Panc1 (cell line): Measurements from ENCODE around the gene MROH2A. TPM values are rescaled to one million over a fixed set of nuclear protein-coding genes. Genes with fewer than 3 reads are reported as not detected.

Experiments used
- ATAC-seq: fragments of 200-7000 bp; cut with Tn5 transposase; 2 replicates; pipeline ENCODE4 v1.9.1; 2020; ENCODE audit warnings: mild to moderate bottlenecking, moderate library complexity
- BruUV-seq: library from RNA; stranded (reverse); fragments of 400-500 nt; replicated peaks from 2 replicates; lab custom pipeline; 2021; lab: Mats Ljungman, UMichigan
- CTCF ChIA-PET: fragments of 300-600 bp; sonication (Branson Sonifier 250); formaldehyde crosslinking; loops from one replicate; lab custom pipeline; 2022; ENCODE audit warnings: antibody characterized with exemption; lab: Charles Lee
- POLR2A ChIA-PET: fragments of 300-600 bp; sonication (Branson Sonifier 250); formaldehyde crosslinking; loops from one replicate; lab custom pipeline; 2022; ENCODE audit warnings: antibody characterized with exemption; lab: Charles Lee
- DNase-seq: peaks from one replicate; pipeline ENCODE4 v3.0.0-alpha.2; 2010; ENCODE audit warnings: low read depth, low spot score
- H3K27ac ChIP-seq: 2 replicates; pipeline ENCODE4 v1.5.1; 2011; ENCODE audit warnings: mild to moderate bottlenecking, low read length, inconsistent platforms
- H3K27me3 ChIP-seq: fragments of 200-500 bp; sonication (Bioruptor generic); 2 replicates; pipeline ENCODE4 v1.6.0; 2014; ENCODE audit warnings: low read length, inconsistent platforms; ENCODE audit not compliant: control insufficient read depth, insufficient read depth
- H3K36me3 ChIP-seq: fragments of 200-500 bp; sonication (Bioruptor generic); 2 replicates; pipeline ENCODE4 v1.5.1; 2014; ENCODE audit warnings: inconsistent platforms, mild to moderate bottlenecking, low read length, moderate library complexity; ENCODE audit not compliant: control insufficient read depth, insufficient read depth
- H3K4me1 ChIP-seq: 2 replicates; pipeline ENCODE4 v1.5.1; 2011; ENCODE audit warnings: inconsistent platforms, mild to moderate bottlenecking, low read length, moderate library complexity; ENCODE audit not compliant: control insufficient read depth, insufficient read depth
- H3K4me3 ChIP-seq, 2 experiments: 2 replicates each; pipeline ENCODE4 v1.5.1; 2011 to 2012; ENCODE audit warnings: low read depth in 2 of 2, low read length in 2 of 2, mild to moderate bottlenecking in 2 of 2, inconsistent platforms in 1 of 2, moderate library complexity in 1 of 2
- H3K9me3 ChIP-seq: fragments of 200-500 bp; sonication (Bioruptor generic); 2 replicates; pipeline ENCODE4 v1.5.1; 2014; ENCODE audit warnings: low read depth, mild to moderate bottlenecking, inconsistent platforms, low read length, moderate library complexity; ENCODE audit not compliant: control insufficient read depth, insufficient read depth
- CTCF ChIP-seq: fragments of 450-650 bp; IDR thresholded peaks from 2 replicates; pipeline ENCODE4 v1.5.1; 2017; ENCODE audit warnings: mild to moderate bottlenecking
- POLR2AphosphoS5 ChIP-seq: IDR thresholded peaks from 2 replicates; pipeline ENCODE4 v1.6.1; 2012; ENCODE audit warnings: mild to moderate bottlenecking, low read depth, low read length, moderate library complexity
- SIN3A ChIP-seq: IDR thresholded peaks from 2 replicates; pipeline ENCODE4 v1.6.1; 2012; ENCODE audit warnings: low read depth, mild to moderate bottlenecking, low read length, moderate library complexity, borderline replicate concordance; ENCODE audit not compliant: insufficient read depth
- TCF7L2 ChIP-seq: IDR thresholded peaks from 2 replicates; pipeline ENCODE4 v1.6.1; 2011; ENCODE audit warnings: mild to moderate bottlenecking, low read depth, low read length, inconsistent platforms
- in situ Hi-C: cut with HindIII; loops from 2 replicates; pipeline ENCODE4 v1.10.0; 2016; ENCODE audit warnings: low sequenced_read_pairs, low pct_unique_long_range_greater_than_20kb
- intact Hi-C: fragments of 100-400 bp; cut with micrococcal nuclease; formaldehyde crosslinking; loops from one replicate; pipeline ENCODE4 v1.10.0; 2022; ENCODE audit not compliant: unreplicated experiment
- total RNA-seq: library from RNA; stranded (reverse); gene quantifications from one replicate; pipeline ENCODE4 v1.2.1, GENCODE V29; 2021; ENCODE audit not compliant: unreplicated experiment
- TF ChIP-seq, protein P1 (sequence below), 2 experiments: IDR thresholded peaks; 2 replicates each; pipeline ENCODE4 v1.6.1; 2011 to 2012; ENCODE audit warnings: low read depth in 2 of 2, control low read depth in 1 of 2, low read length in 1 of 2, mild to moderate bottlenecking in 1 of 2, moderate library complexity in 1 of 2; ENCODE audit not compliant: insufficient read depth in 1 of 2

Gene MROH2A
- total RNA-seq, 1 experiment from 2014 or later, result not detected

GRCh38 chr2:233807215-233807865 lies 29.2 kb downstream of the MROH2A start:
- DNase-seq (no peak), ATAC-seq (no peak)
- no peaks in the 10 kb centered on the region; the same call in 1 of the 2 replicates for H3K27me3 ChIP-seq
- H3K4me3 ChIP-seq, result no peak overlapping the region
- no peak overlapping the region for H3K27ac ChIP-seq
- TF ChIP-seq POLR2AphosphoS5, result no peak
- TF ChIP-seq SIN3A, result no peak
- TF ChIP-seq CTCF, result no peak
- TF ChIP-seq TCF7L2, result no peak
- TF ChIP-seq, protein P1, sequence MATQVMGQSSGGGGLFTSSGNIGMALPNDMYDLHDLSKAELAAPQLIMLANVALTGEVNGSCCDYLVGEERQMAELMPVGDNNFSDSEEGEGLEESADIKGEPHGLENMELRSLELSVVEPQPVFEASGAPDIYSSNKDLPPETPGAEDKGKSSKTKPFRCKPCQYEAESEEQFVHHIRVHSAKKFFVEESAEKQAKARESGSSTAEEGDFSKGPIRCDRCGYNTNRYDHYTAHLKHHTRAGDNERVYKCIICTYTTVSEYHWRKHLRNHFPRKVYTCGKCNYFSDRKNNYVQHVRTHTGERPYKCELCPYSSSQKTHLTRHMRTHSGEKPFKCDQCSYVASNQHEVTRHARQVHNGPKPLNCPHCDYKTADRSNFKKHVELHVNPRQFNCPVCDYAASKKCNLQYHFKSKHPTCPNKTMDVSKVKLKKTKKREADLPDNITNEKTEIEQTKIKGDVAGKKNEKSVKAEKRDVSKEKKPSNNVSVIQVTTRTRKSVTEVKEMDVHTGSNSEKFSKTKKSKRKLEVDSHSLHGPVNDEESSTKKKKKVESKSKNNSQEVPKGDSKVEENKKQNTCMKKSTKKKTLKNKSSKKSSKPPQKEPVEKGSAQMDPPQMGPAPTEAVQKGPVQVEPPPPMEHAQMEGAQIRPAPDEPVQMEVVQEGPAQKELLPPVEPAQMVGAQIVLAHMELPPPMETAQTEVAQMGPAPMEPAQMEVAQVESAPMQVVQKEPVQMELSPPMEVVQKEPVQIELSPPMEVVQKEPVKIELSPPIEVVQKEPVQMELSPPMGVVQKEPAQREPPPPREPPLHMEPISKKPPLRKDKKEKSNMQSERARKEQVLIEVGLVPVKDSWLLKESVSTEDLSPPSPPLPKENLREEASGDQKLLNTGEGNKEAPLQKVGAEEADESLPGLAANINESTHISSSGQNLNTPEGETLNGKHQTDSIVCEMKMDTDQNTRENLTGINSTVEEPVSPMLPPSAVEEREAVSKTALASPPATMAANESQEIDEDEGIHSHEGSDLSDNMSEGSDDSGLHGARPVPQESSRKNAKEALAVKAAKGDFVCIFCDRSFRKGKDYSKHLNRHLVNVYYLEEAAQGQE (IDR thresholded peaks at IDR 0.05; ENCODE audit: insufficient read depth in 1 of 2, low read depth in 2 of 2, low read length in 1 of 2), result no peak
- no peaks in the 10 kb centered on the region for H3K36me3 ChIP-seq
- no peaks in the 10 kb centered on the region for H3K9me3 ChIP-seq
- POLR2A ChIA-PET, result no interaction called here
- intact Hi-C loops (no loop called here), in situ Hi-C loops (no loop called here)
- BruUV-seq, result no TSS peak
- CTCF ChIA-PET, result no interaction called here
- H3K4me1 ChIP-seq, result no peaks in the 10 kb centered on the region

DNA sequence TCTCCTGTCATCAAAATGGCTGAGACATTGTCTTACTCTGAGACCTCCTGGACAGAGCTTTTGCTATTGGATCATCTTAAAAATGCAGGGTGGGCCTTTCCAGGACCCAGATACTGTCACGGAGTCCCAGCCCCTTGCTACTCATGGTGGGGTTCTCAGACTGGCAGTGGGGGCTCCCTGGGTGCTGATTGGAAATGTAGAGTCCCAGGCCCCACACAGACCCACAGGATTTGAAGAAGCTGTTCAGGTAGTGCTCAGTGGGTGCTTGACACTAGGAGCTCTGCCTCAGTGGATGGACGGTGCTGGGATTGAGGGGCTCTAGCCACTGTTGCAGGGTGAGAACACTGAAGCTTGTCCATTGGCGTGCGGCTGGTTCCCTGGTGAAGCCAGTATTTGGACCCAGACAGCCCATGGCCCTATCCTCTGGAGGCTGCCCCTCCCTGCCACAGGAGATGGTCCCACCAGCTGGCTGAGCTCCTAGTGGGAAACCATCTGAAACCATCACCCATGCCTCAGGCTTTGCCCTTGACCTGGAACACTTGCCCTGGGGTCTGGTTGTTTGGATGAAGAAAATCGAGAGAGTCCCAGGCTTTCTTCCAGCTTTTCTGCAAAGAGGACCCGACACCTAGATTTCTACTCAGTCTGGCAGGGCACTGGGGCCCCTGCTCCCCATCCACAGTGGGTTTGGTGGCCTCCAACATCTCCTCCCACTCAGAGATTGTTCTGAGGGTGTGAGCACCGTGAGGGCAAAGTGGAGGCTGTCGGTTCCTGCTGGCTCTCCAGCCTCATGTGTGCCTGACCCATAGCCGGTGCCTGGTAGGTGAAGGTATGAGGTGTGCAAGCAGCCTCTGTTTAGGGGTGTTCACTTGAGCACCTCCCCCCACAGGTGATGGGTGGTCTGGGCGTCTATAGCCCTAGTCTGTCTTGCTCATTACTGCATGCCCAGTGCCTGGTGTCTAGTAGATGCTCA lies 30.1 kb downstream of the MROH2A start:
- Histone ChIP-seq H3K36me3 (no peaks in the 10 kb centered on the region), H3K4me3 (no peak overlapping the region), H3K27me3 (no peaks in the 10 kb centered on the region; the same call in 1 of the 2 replicates), H3K4me1 (no peaks in the 10 kb centered on the region), H3K27ac (no peak overlapping the region), H3K9me3 (no peaks in the 10 kb centered on the region)
- in situ Hi-C loops (no loop called here), intact Hi-C loops (no loop called here)
- DNase-seq (no peak), ATAC-seq (peak; percentile 44; the same call in 1 of the 2 replicates)
- CTCF ChIA-PET, result no interaction called here
- TF ChIP-seq CTCF (no peak), SIN3A (no peak), POLR2AphosphoS5 (no peak), TCF7L2 (no peak)
- TF ChIP-seq, protein P1 (IDR thresholded peaks at IDR 0.05; ENCODE audit: insufficient read depth in 1 of 2, low read depth in 2 of 2, low read length in 1 of 2), result no peak
- POLR2A ChIA-PET, result no interaction called here
- no TSS peak for BruUV-seq
